Fibroblast of upper back skin (primary cell): ENCODE measurements around the gene PPIP5K1.

Experiments
- DNase-seq: peaks from one replicate; pipeline ENCODE4 v3.0.0-alpha.2; 2013

PPIP5K1 gene

GRCh38 chr15:43487271-43487895 is 102.6 kb downstream of the PPIP5K1 start:
- DNase-seq, result no peak

- no peak for DNase-seq
Measured at GRCh38 chr15:43484455-43484854, 105.6 kb downstream of the PPIP5K1 start.
